ENCODE results near the gene HMCN1. TPM values are rescaled to one million over a fixed set of nuclear protein-coding genes. Genes with fewer than 3 reads are reported as not detected.

HMCN1 gene
- polyA plus RNA-seq, 1 of the 3 experiments (the other 2 are of a cell fraction): 59.5 TPM

GRCh38 chr1:185803241-185803640, 69.0 kb downstream of the HMCN1 start:
- no peaks in the 10 kb centered on the region; the same call in 1 of the 2 replicates for H3K27me3 ChIP-seq (ENCODE audit: insufficient read depth)
- no peaks in the 10 kb centered on the region for H3K79me2 ChIP-seq (ENCODE audit: insufficient read depth)
- H3F3A ChIP-seq (replicated peaks; ENCODE audit: insufficient read depth): no peaks in the 10 kb centered on the region
- ChIA-PET CTCF (no interaction called here), POLR2A (no interaction called here)
- no peaks in the 10 kb centered on the region for H4K20me1 ChIP-seq (ENCODE audit: insufficient read depth)
- no peak overlapping the region for H3K9ac ChIP-seq
- H3K9me2 ChIP-seq: no peaks in the 10 kb centered on the region
- no peak for DNase-seq
- WGBS (ENCODE audit: low lambda C conversion rate): 0% methylated on average over 1 of the region's 1 CpG
- peaks cover 10 to 11% of the 10 kb centered on the region in 2 experiments; a peak in 2 of 4 replicates for H3K4me1 ChIP-seq (ENCODE audit: control insufficient read depth in 1 of 2, insufficient read depth in 2 of 2, low read depth in 1 of 2, low read length in 1 of 2)
- peaks cover 0 to under 1% of the 10 kb centered on the region in 2 experiments for H3K36me3 ChIP-seq (replicated peaks in 1 of 2; ENCODE audit: control insufficient read depth in 1 of 2, insufficient read depth in 2 of 2, low read length in 1 of 2)
- no peak overlapping the region for H3K4me2 ChIP-seq
- TF ChIP-seq, protein P1, sequence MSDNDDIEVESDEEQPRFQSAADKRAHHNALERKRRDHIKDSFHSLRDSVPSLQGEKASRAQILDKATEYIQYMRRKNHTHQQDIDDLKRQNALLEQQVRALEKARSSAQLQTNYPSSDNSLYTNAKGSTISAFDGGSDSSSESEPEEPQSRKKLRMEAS (IDR thresholded peaks at IDR 0.05; ENCODE audit: low read depth): no peak
- TF ChIP-seq TAF1 (IDR thresholded peaks at IDR 0.05; ENCODE audit: borderline replicate concordance, low read depth, low read length) (no peak), MXI1 (IDR thresholded peaks at IDR 0.05; ENCODE audit: low read depth, low read length) (no peak), GATA2 (CRISPR knock-in tag; IDR thresholded peaks at IDR 0.05) (no peak), SMC3 (IDR thresholded peaks at IDR 0.05; ENCODE audit: low read depth, low read length) (no peak), RXRA (IDR thresholded peaks at IDR 0.05; ENCODE audit: borderline replicate concordance, low read depth) (no peak), MEF2A (IDR thresholded peaks at IDR 0.05; ENCODE audit: borderline replicate concordance, low read depth) (no peak), TEAD4 (IDR thresholded peaks at IDR 0.05; ENCODE audit: borderline replicate concordance, insufficient read depth) (no peak), EZH2phosphoT487 (IDR thresholded peaks at IDR 0.05; ENCODE audit: borderline replicate concordance, low read depth) (no peak), RAD21 (IDR thresholded peaks at IDR 0.05; ENCODE audit: low read length) (no peak), JUND (IDR thresholded peaks at IDR 0.05) (no peak), NFIC (IDR thresholded peaks at IDR 0.05; ENCODE audit: borderline replicate concordance) (no peak), SIN3A (IDR thresholded peaks at IDR 0.05; ENCODE audit: borderline replicate concordance, low read depth, low read length) (no peak), ZBTB33 (IDR thresholded peaks at IDR 0.05; ENCODE audit: borderline replicate concordance, low read depth) (no peak), TCF12 (IDR thresholded peaks at IDR 0.05) (no peak), POLR2AphosphoS5 (IDR thresholded peaks at IDR 0.05; ENCODE audit: low read depth, low read length) (no peak), RFX5 (IDR thresholded peaks at IDR 0.05; ENCODE audit: low read length) (no peak)
- TF ChIP-seq, protein P2, sequence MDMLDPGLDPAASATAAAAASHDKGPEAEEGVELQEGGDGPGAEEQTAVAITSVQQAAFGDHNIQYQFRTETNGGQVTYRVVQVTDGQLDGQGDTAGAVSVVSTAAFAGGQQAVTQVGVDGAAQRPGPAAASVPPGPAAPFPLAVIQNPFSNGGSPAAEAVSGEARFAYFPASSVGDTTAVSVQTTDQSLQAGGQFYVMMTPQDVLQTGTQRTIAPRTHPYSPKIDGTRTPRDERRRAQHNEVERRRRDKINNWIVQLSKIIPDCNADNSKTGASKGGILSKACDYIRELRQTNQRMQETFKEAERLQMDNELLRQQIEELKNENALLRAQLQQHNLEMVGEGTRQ (IDR thresholded peaks at IDR 0.05; ENCODE audit: borderline replicate concordance, low read depth, low read length): no peak
- TF ChIP-seq, protein P3, sequence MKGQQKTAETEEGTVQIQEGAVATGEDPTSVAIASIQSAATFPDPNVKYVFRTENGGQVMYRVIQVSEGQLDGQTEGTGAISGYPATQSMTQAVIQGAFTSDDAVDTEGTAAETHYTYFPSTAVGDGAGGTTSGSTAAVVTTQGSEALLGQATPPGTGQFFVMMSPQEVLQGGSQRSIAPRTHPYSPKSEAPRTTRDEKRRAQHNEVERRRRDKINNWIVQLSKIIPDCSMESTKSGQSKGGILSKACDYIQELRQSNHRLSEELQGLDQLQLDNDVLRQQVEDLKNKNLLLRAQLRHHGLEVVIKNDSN (IDR thresholded peaks at IDR 0.05; ENCODE audit: borderline replicate concordance, low read depth): no peak
- TF ChIP-seq, protein P4, sequence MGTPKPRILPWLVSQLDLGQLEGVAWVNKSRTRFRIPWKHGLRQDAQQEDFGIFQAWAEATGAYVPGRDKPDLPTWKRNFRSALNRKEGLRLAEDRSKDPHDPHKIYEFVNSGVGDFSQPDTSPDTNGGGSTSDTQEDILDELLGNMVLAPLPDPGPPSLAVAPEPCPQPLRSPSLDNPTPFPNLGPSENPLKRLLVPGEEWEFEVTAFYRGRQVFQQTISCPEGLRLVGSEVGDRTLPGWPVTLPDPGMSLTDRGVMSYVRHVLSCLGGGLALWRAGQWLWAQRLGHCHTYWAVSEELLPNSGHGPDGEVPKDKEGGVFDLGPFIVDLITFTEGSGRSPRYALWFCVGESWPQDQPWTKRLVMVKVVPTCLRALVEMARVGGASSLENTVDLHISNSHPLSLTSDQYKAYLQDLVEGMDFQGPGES (IDR thresholded peaks at IDR 0.05; ENCODE audit: low read depth, low read length): no peak
- peaks cover 2% of the 10 kb centered on the region; the same call in 1 of the 2 replicates for H3K9me3 ChIP-seq
- H3K27ac ChIP-seq (ENCODE audit: low read depth in 2 of 2, low read length in 1 of 2): peak overlapping the region; percentile 56 to 85; a peak in 3 of 4 replicates
- H2AFZ ChIP-seq (ENCODE audit: low read depth): no peak overlapping the region
- H3K4me3 ChIP-seq (ENCODE audit: low read depth in 2 of 2, low read length in 1 of 2): no peak overlapping the region
